Measurements from ENCODE around the gene GPC6.

Gene GPC6

GRCh38 chr13:94408314-94409036 is 1181.9 kb downstream of the GPC6 start:
- no peak for DNase-seq

GRCh38 chr13:94411747-94412146 is 1185.1 kb downstream of the GPC6 start:
- DNase-seq = no peak

GRCh38 chr13:94412870-94413597 is 1186.4 kb downstream of the GPC6 start:
- no peak for DNase-seq

GRCh38 chr13:94413598-94413944 is 1187.0 kb downstream of the GPC6 start:
- no peak for DNase-seq

- DNase-seq = no peak
Observed at GRCh38 chr13:94414141-94414540, 1187.5 kb downstream of the GPC6 start.

GRCh38 chr13:94414708-94415107 is 1188.1 kb downstream of the GPC6 start:
- DNase-seq = no peak

- no peak for DNase-seq
Observed at GRCh38 chr13:94415500-94416237, 1189.1 kb downstream of the GPC6 start.

- no peak for DNase-seq
Observed at GRCh38 chr13:94416454-94417080, 1190.0 kb downstream of the GPC6 start.

GRCh38 chr13:94417294-94417693 is 1190.7 kb downstream of the GPC6 start:
- DNase-seq = no peak

GRCh38 chr13:94419304-94419924 is 1192.8 kb downstream of the GPC6 start:
- DNase-seq = peak; percentile 51

GRCh38 chr13:94419925-94420305 is 1193.3 kb downstream of the GPC6 start:
- DNase-seq = no peak

- no peak for DNase-seq
Observed at GRCh38 chr13:94427313-94427953, 1200.8 kb downstream of the GPC6 start.

- DNase-seq = no peak
Observed at GRCh38 chr13:94431574-94431973, 1205.0 kb downstream of the GPC6 start.

- no peak for DNase-seq
Observed at GRCh38 chr13:94431987-94432386, 1205.4 kb downstream of the GPC6 start.

- DNase-seq = peak; percentile 16
Observed at GRCh38 chr13:94433055-94433961, 1206.7 kb downstream of the GPC6 start.

GRCh38 chr13:94435604-94436226 is 1209.1 kb downstream of the GPC6 start:
- DNase-seq = no peak

- no peak for DNase-seq
Observed at GRCh38 chr13:94444826-94445225, 1218.2 kb downstream of the GPC6 start.

- no peak for DNase-seq
Observed at GRCh38 chr13:94454334-94454733, 1227.7 kb downstream of the GPC6 start.

- DNase-seq = no peak
Observed at GRCh38 chr13:94454906-94455305, 1228.3 kb downstream of the GPC6 start.

- no peak for DNase-seq
Observed at GRCh38 chr13:94455414-94455813, 1228.8 kb downstream of the GPC6 start.
